Activated gamma-delta T cell treated with anti-CD3 and anti-CD28 coated beads, Interleukin-2, amount 50 U/mL, for 16 hours (primary cell): ENCODE data around the gene USP51.
"Not testable (repeated sequence)": the region's sequence is repeated elsewhere in the genome, so short reads cannot be mapped to it uniquely, and the experiment has no call there.

Source experiments
- DNase-seq: peaks from one replicate; pipeline ENCODE4 v3.0.0-alpha.2; 2020; ENCODE audit warnings: low read depth

The USP51 gene

DNA sequence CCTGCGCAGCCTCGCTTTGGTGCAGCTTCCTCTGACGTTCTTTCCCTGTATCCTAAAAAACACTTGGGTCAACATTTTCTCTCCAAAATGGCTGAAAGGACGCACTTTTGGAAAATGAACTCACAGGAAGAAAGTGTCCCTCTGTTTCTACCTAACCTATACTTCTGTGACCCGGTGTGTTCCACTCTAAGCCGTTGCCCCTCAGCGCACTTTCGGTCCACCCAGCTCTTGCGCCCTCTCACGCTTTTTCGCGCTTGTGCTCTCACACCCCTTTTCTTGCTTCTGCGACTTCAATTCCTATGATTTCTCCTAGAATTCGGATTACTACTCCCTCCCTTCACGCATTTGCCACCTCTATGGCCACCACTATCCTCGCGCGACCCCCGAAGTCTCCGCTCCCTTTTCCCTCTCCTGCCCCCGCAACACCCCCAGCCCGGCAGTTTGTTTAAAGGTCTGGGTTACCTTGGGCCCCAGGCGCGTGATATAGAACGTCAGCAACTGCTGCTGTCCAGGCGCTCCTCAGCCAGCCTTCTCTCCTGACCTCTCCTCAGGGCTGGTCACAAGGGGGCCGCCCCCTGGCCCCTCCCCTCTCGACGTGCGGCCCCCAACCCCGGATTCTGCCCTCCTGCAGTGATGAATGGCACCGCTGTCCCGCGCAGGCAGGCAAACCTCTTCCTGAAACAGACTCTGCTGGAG, at the start of gene USP51:
Gene USP51 (minus strand): TSS at position 535 of the 696 bp plus-strand sequence. CDS start 909 bp downstream, outside the sequence.
- no peak for DNase-seq

GRCh38 chrX:55524487-55524886, 34.8 kb upstream of the USP51 start:
- no peak for DNase-seq

DNA sequence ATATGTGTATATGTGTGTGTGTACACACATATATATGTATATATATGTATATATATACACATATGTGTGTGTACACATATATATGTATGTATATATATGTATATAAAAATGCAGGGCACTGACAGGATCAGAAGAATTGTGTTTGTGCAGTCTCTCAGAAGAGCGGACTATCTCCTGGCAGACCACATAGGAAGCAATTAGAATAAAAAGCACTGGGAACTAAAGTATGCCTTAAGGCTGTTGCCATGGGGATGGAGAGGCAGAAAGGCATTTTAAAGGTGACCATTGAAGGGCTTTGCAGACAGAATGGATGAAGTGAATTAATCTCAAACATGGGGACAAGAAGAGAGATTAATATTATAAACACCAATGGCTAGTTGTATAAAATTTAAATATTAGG, 33.7 kb upstream of the USP51 start:
- no peak for DNase-seq

- DNase-seq = no peak
These were observed 33.1 kb upstream of the USP51 start for GRCh38 chrX:55522596-55523276.

- no peak for DNase-seq
These were observed 32.0 kb upstream of the USP51 start for GRCh38 chrX:55521687-55522086.

GRCh38 chrX:55516794-55517481, 27.3 kb upstream of the USP51 start:
- not testable (repeated sequence) for DNase-seq

DNA sequence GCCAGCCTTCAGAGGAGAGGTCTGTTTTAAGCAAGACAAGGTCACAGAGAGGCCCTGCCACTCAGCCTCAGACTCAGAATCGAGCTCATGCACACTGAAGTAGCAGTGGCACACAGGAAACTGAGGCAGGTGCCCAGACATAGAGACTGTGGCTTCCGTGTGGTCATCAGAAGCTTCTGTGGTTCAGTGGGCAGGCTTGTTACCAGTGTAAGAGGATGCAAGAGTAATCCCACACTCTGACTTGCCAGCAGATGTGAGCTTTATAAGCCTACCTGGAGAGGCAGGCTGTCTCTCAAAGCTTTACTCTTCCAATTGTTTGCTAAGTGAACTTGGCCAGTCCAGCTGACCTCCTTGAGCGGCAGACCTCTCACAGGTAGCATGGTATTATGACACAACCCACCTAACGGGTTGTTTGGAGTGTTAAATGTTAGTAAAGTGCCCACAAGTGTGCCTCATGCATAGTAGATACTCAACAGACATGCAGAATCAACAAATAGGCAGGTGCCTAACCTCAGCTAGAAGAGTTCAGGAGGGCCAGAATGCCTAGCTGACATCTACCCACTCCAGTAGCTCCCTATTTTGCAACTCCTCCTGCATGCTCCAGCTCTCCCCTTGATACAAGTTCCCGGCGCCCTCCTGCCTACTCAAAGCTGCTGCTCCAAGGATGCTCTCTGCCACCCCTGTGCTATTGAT, 23.5 kb upstream of the USP51 start:
- DNase-seq = not testable (repeated sequence)

DNA sequence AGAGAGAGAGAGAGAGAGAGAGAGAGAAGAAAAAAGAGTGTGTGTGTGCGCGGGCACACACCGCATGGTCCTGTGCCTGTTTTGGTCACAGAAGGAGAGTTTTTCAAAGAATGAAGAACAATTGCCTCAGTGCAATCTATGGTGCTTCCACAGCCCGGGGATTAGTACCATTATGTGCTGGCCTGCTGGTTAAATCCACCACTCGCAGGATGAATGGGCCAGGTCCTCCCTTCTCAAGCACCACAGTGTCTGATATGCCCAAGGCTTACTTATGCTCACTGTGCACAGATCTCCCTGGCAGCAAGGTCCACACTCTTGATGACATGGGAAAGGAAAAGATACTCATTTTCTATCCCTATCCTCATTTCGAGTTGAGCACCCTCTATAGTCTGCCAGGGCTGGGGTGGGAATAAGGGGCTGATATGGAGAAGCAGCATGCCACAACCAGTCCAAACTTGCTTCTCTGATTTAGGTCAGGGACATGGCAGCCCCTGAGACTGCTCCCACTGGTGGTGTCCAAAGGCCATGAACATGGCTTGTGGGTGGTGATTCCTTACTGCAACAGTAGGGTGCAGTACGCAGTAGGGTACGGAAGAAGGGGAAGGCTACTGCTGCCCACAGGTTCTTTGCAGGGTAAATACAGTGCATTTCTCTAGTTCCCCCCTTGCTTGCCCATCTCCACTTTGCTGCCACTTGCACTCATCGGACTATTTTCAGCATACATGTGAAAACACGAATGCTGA, 18.9 kb upstream of the USP51 start:
- not testable (repeated sequence) for DNase-seq

DNA sequence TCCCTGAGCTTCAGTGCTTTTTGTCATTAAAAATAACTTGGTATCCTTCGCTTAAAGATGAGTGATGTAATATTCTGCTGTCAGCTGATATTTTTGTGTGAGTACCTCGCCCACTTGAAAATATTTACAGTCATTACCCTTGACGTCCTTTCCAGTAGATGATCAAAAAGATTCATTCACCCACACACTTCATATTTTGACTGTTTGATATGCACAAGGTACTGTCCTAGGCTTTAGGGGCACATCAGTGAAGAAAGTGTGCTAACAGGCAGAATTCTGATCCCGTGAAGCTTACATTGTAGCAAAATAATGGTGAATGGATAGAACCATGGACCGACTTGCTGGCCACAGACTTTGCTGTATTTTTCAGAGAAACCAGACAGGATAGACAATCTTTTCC, 18.1 kb upstream of the USP51 start:
- DNase-seq = not testable (repeated sequence)

- not testable (repeated sequence) for DNase-seq
These were observed 17.4 kb upstream of the USP51 start for GRCh38 chrX:55507010-55507409.

GRCh38 chrX:55490974-55491373, 1.3 kb upstream of the USP51 start:
- DNase-seq = no peak

GRCh38 chrX:55490121-55490520, 473 bp upstream of the USP51 start:
- no peak for DNase-seq

DNA sequence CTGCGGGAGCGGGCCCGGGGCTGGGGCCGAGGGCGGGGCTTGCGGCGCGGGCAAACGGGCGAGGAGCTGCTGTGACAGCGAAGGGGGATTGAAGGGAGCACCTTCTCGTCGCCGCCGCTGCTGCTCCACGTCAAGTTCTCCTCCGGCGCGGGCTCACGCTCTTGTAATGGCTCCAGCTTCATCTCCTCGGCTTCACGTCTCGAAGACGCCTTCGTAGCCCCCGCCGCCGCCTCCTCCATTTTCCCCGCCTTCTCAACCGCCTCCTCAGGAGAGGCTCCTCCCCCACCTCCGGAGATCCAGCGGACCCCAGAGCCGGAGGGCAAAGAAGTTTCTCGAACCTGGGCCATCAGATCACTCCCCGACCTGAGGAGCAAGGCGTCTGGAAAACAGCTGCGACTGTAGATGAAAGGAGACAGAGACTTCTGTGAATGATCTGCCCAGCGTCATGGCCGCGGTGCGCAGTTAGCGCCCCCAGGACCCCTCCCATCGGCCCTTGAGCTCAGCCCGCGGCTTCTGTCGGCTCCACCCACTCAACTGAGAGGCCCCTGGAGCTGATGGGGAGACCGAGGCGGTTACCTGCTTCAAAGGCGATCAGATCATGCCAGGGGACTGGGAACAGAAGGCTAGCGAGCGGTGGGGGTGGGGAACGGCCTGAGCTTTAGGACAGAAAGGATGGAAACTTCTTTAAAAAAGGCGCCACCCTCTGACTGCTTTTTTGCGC, 895 bp downstream of the USP51 start:
- DNase-seq = peak; percentile 46

- DNase-seq = no peak
These were observed 1.5 kb downstream of the USP51 start for GRCh38 chrX:55488006-55488592.

DNA sequence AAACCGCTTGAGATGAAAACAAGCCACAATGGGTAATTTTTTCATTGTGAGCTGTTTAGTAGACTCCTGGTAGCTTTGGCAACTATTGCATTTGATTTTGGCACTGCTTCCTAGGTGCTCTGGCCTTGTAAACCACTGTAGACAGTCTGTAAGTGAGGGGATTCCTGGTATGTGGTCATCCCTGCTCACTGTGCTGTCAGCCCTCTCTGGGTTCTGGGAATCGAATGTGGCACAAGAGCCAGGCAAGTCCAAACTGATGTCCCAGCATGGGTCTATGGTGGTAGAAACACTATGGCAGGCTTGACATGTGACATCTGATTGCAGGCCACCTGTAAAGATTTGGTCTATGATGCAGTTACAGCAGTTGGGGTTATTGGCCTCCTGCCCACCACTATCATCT, 2.5 kb downstream of the USP51 start:
- no peak for DNase-seq

- no peak for DNase-seq
These were observed 2.9 kb downstream of the USP51 start for GRCh38 chrX:55486736-55487135.

DNA sequence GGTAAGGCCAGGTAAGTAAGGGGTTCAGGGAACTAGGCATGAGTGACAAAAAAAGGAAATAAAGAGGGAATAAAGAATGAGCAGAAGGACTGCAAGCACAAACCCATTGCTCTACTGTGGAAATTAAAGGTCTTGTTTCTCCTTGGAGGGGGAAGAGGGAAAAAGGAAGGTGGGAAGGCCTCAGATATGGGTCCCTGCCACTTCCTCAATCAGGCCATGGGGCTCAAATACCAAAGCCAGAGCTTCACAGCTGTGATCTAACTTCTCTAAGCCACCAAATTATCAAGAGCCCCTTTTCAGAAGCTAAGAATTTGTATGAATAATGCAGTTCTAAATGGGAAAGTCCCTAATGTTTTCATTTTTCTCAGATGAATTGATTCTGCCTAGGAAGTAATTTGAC, 4.7 kb downstream of the USP51 start:
- no peak for DNase-seq

DNA sequence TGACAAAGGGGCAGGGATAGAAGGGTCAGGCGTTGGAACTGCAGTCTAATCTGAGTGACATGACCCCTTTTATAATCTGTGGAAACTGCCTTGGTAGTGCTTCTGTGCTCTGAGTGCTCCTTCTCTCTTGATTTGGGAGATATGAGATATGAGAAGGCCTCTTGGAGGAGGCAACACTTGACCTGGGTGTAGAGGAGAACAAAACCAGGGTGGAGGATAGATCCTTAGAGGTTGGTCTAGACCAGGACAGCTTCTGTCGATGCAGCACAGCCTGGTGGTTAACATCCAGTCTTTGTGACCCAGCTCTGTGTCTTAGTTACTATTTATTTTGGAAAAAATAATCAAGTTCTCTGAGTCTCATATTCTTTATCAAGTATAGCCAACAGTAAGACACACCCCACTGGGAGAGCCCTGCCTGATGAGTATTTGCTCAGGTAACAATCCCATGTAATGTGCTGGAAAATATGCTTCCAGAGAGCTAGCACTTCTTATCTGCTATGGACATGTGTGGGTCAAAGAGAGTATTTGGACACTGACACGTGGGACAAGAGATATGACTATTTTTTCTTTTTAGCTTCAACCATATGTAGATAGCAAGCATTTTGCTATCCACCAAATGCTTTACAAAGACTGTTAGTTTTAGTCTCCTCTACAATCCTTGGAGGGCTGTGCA, 9.1 kb downstream of the USP51 start:
- DNase-seq = no peak

GRCh38 chrX:55479956-55480355, 9.7 kb downstream of the USP51 start:
- not testable (repeated sequence) for DNase-seq

DNA sequence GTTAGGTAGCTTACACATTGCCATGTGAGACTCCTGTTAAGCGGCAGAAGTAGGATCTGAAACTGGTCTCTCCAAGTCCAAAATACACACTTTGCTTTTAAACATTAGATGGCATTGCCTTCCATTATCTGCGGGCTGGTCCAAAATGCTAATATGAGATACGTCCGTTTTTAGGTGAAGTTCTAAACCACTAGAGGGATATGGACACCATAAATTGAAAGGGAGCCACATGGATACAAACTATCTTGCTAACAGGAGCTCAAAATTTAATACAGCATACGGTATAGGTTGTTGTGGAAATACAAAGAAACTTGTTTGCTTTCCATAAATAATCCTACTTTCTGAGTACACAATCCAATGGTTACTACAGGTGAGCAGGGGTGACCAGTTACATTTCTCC, 23.9 kb downstream of the USP51 start:
- not testable (repeated sequence) for DNase-seq
